BJ (cell line): ENCODE results near the gene ANKH. TPM values are rescaled to one million over a fixed set of nuclear protein-coding genes. Genes with fewer than 3 reads are reported as not detected.

Experiments used
- CTCF ChIA-PET: fragments of 350-600 bp; formaldehyde crosslinking; extraction: SDS; loops from one replicate; lab custom pipeline; 2021; ENCODE audit warnings: antibody characterized with exemption, inconsistent platforms; lab: Yijun Ruan, JAX
- POLR2A ChIA-PET: fragments of 300-600 bp; sonication (Branson Sonifier 250); formaldehyde crosslinking; extraction: SDS; loops from one replicate; lab custom pipeline; 2021; ENCODE audit warnings: antibody characterized with exemption; lab: Charles Lee
- DNase-seq: peaks from one replicate; pipeline ENCODE4 v3.0.0-alpha.2; 2011; ENCODE audit warnings: low read depth
- H3K27me3 ChIP-seq: 2 replicates; pipeline ENCODE4 v1.6.0; 2011; ENCODE audit warnings: low read length; ENCODE audit not compliant: control insufficient read depth, insufficient read depth
- H3K36me3 ChIP-seq: 2 replicates; pipeline ENCODE4 v1.5.1; 2011; ENCODE audit warnings: low read length; ENCODE audit not compliant: control insufficient read depth, insufficient read depth
- H3K4me3 ChIP-seq: 2 replicates; pipeline ENCODE4 v1.5.1; 2011; ENCODE audit warnings: low read depth, mild to moderate bottlenecking, control low read depth, low read length
- CTCF ChIP-seq: IDR thresholded peaks from 2 replicates; pipeline ENCODE4 v1.5.1; 2011; ENCODE audit warnings: low read depth, mild to moderate bottlenecking, control low read depth, inconsistent platforms, low read length, moderate library complexity; ENCODE audit not compliant: insufficient read depth
- polyA plus RNA-seq: library from polyadenylated mRNA; depleted of rRNA; stranded (reverse); fragments of >200 nt; gene quantifications from 2 replicates; pipeline ENCODE4 v1.2.3, GENCODE V29; 2011

The ANKH gene
- polyA plus RNA-seq, 1 experiment, result 65.3 TPM

GRCh38 chr5:14744296-14745187 is 127.0 kb downstream of the ANKH start:
- Histone ChIP-seq H3K36me3 (no peaks in the 10 kb centered on the region; the same call in none of the 2 replicates), H3K27me3 (no peaks in the 10 kb centered on the region), H3K4me3 (no peak overlapping the region)
- ChIA-PET POLR2A (no interaction called here), CTCF (interaction anchor here (0.9 kb wide), 2 partner anchors 12 to 15 kb away, joined by 3 to 4 read pairs; no protein-coding TSS in a partner anchor)
- no peak for TF ChIP-seq CTCF
- no peak for DNase-seq

- Histone ChIP-seq H3K27me3 (no peaks in the 10 kb centered on the region), H3K4me3 (no peak overlapping the region), H3K36me3 (no peaks in the 10 kb centered on the region; the same call in none of the 2 replicates)
- TF ChIP-seq CTCF, result no peak
- ChIA-PET POLR2A (no interaction called here), CTCF (interaction anchor here (0.7 to 2.5 kb wide), 4 partner anchors 8 to 17 kb away, joined by 3 to 13 read pairs (median 4); no protein-coding TSS in a partner anchor)
- peak; percentile 42 for DNase-seq
These were observed 127.8 kb downstream of the ANKH start for GRCh38 chr5:14743601-14744295.

DNA sequence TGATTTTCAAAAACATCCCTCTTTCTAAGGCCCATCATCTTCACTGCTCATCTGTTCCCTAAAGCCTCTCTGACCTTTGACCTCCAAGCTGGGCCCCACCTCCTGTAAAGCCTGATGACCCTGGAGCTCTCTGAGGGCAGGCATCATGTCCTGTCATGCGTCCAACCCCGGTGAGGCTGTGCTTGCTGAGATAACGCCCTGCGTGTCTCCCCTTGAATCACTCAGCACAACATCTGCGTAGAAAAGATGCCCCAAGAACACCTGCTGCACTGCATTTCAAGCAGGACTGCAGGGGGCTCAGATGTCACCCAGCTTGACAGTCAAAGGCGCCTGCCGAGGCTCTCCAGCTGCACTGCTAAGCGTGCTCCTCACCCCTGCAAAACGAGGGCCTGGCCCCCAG is 129.1 kb downstream of the ANKH start:
- H3K27me3 ChIP-seq, result no peaks in the 10 kb centered on the region
- POLR2A ChIA-PET, result no interaction called here
- CTCF ChIA-PET, result interaction anchor here (2.5 kb wide), 1 partner anchor 15 kb away, joined by 13 read pairs; no protein-coding TSS in a partner anchor
- DNase-seq, result no peak
- no peak for TF ChIP-seq CTCF
- no peaks in the 10 kb centered on the region; the same call in none of the 2 replicates for H3K36me3 ChIP-seq
- H3K4me3 ChIP-seq, result no peak overlapping the region

- TF ChIP-seq CTCF, result no peak
- POLR2A ChIA-PET, result no interaction called here
These were observed 129.7 kb downstream of the ANKH start for GRCh38 chr5:14741801-14742440.

GRCh38 chr5:14741131-14741530 is 130.4 kb downstream of the ANKH start:
- Histone ChIP-seq H3K36me3 (0 out of 2 replicates have a peak, but pooled peaks cover 2% of the 10 kb centered on the region), H3K4me3 (no peak overlapping the region), H3K27me3 (no peaks in the 10 kb centered on the region)
- ChIA-PET POLR2A (no interaction called here), CTCF (no interaction called here)
- TF ChIP-seq CTCF, result no peak
- DNase-seq, result no peak

More at GRCh38 chr5:14741801-14742440, 129.7 kb downstream of the ANKH start:
- no peak overlapping the region for H3K4me3 ChIP-seq
- CTCF ChIA-PET, result interaction anchor here (2.5 kb wide), 1 partner anchor 15 kb away, joined by 13 read pairs; no protein-coding TSS in a partner anchor
- H3K36me3 ChIP-seq, result no peaks in the 10 kb centered on the region; the same call in 1 of the 2 replicates
- H3K27me3 ChIP-seq, result no peaks in the 10 kb centered on the region
- DNase-seq, result no peak
